Loucy (cell line): ENCODE measurements around the gene LRRC14B.

Experiments used
- H2AFZ ChIP-seq: fragments of 200-600 bp; sonication (generic); 2 replicates; pipeline ENCODE4 v1.6.0; 2016; ENCODE audit warnings: antibody characterized with exemption, mild to moderate bottlenecking, low read length, moderate library complexity
- H3F3A ChIP-seq: fragments of 200-600 bp; 2 replicates; pipeline ENCODE4 v1.6.0; 2016; ENCODE audit warnings: antibody characterized with exemption, low read depth, mild to moderate bottlenecking
- H3K27me3 ChIP-seq: fragments of 200-600 bp; sonication (generic); 2 replicates; pipeline ENCODE4 v1.6.1; 2014; ENCODE audit warnings: low read length, mild to moderate bottlenecking; ENCODE audit not compliant: insufficient read depth, poor library complexity, severe bottlenecking
- H3K36me3 ChIP-seq: fragments of 200-600 bp; sonication (generic); 2 replicates; pipeline ENCODE4 v1.6.1; 2016; ENCODE audit warnings: low read length; ENCODE audit not compliant: insufficient read depth
- H3K4me1 ChIP-seq: fragments of 200-600 bp; sonication (generic); 2 replicates; pipeline ENCODE4 v1.5.1; 2014; ENCODE audit warnings: low read length, mild to moderate bottlenecking; ENCODE audit not compliant: insufficient read depth, poor library complexity, severe bottlenecking
- H3K4me2 ChIP-seq: fragments of 200-600 bp; sonication (generic); 2 replicates; pipeline ENCODE4 v1.6.0; 2014; ENCODE audit warnings: antibody characterized with exemption, low read length, low read depth, mild to moderate bottlenecking; ENCODE audit not compliant: poor library complexity, severe bottlenecking
- H3K4me3 ChIP-seq: fragments of 200-600 bp; sonication (generic); 2 replicates; pipeline ENCODE4 v1.5.1; 2014; ENCODE audit warnings: low read length, mild to moderate bottlenecking, mixed read lengths; ENCODE audit not compliant: poor library complexity, severe bottlenecking
- H3K79me2 ChIP-seq: fragments of 200-600 bp; sonication (generic); 2 replicates; pipeline ENCODE4 v1.6.1; 2014; ENCODE audit warnings: low read length; ENCODE audit not compliant: insufficient read depth
- H3K9ac ChIP-seq: fragments of 200-600 bp; sonication (generic); 2 replicates; pipeline ENCODE4 v1.6.0; 2014; ENCODE audit warnings: mild to moderate bottlenecking, low read depth, low read length, moderate library complexity; ENCODE audit not compliant: poor library complexity, severe bottlenecking
- H3K9me2 ChIP-seq: fragments of 200-600 bp; sonication (generic); replicated peaks from 2 replicates; pipeline ENCODE4 v1.6.1; 2016; ENCODE audit warnings: low read depth, low read length, mixed read lengths
- H3K9me3 ChIP-seq: fragments of 200-600 bp; sonication (generic); 2 replicates; pipeline ENCODE4 v1.6.1; 2014; ENCODE audit warnings: mild to moderate bottlenecking, antibody characterized with exemption, low read length, low read depth; ENCODE audit not compliant: insufficient read depth
- H4K20me1 ChIP-seq: fragments of 200-600 bp; sonication (generic); 2 replicates; pipeline ENCODE4 v1.6.0; 2014; ENCODE audit warnings: antibody characterized with exemption, low read length, mild to moderate bottlenecking; ENCODE audit not compliant: insufficient read depth, poor library complexity, severe bottlenecking
- CTCF ChIP-seq: fragments of 200-600 bp; sonication (generic); conservative IDR thresholded peaks from 2 replicates; pipeline ENCODE4 v1.5.1; 2014; ENCODE audit warnings: mild to moderate bottlenecking, antibody characterized with exemption, low read length
- EZH2phosphoT487 ChIP-seq: fragments of 200-600 bp; IDR thresholded peaks from 2 replicates; pipeline ENCODE4 v1.6.1; 2018; ENCODE audit warnings: antibody characterized with exemption, mild to moderate bottlenecking, moderate library complexity, borderline replicate concordance

LRRC14B gene

GRCh38 chr5:201672-202071, 10.4 kb downstream of the LRRC14B start:
- H3K4me3 ChIP-seq, result no peak overlapping the region
- H3K36me3 ChIP-seq, result peaks cover 37% of the 10 kb centered on the region; the same call in 1 of the 2 replicates
- H3K27me3 ChIP-seq, result no peaks in the 10 kb centered on the region
- no peaks in the 10 kb centered on the region for H3K9me2 ChIP-seq
- no peak overlapping the region for H3K4me2 ChIP-seq
- no peak overlapping the region for H3K9ac ChIP-seq
- no peaks in the 10 kb centered on the region for H3F3A ChIP-seq
- H2AFZ ChIP-seq, result no peak overlapping the region
- H4K20me1 ChIP-seq, result no peaks in the 10 kb centered on the region
- H3K4me1 ChIP-seq, result peaks cover 12% of the 10 kb centered on the region
- H3K79me2 ChIP-seq, result peaks cover 6% of the 10 kb centered on the region; the same call in 1 of the 2 replicates
- TF ChIP-seq EZH2phosphoT487 (no peak), CTCF (no peak)
- no peaks in the 10 kb centered on the region for H3K9me3 ChIP-seq

GRCh38 chr5:203246-203930, 12.1 kb downstream of the LRRC14B start:
- H3K9me2 ChIP-seq, result no peaks in the 10 kb centered on the region
- H2AFZ ChIP-seq, result no peak overlapping the region

GRCh38 chr5:204001-204400, 12.7 kb downstream of the LRRC14B start:
- peaks cover 15% of the 10 kb centered on the region for H4K20me1 ChIP-seq
- H3K79me2 ChIP-seq, result peaks cover 30% of the 10 kb centered on the region
- no peak overlapping the region for H3K9ac ChIP-seq
- H3K36me3 ChIP-seq, result peaks cover 37% of the 10 kb centered on the region; the same call in 1 of the 2 replicates
- H3F3A ChIP-seq, result no peaks in the 10 kb centered on the region
- peaks cover 29% of the 10 kb centered on the region for H3K4me1 ChIP-seq
- H3K4me3 ChIP-seq, result no peak overlapping the region
- H3K4me2 ChIP-seq, result no peak overlapping the region
- no peaks in the 10 kb centered on the region for H3K9me2 ChIP-seq
- no peaks in the 10 kb centered on the region for H3K27me3 ChIP-seq
- no peaks in the 10 kb centered on the region for H3K9me3 ChIP-seq
- H2AFZ ChIP-seq, result no peak overlapping the region
- no peak for TF ChIP-seq CTCF
- TF ChIP-seq EZH2phosphoT487, result no peak

More at GRCh38 chr5:203246-203930, 12.1 kb downstream of the LRRC14B start:
- no peaks in the 10 kb centered on the region for H3F3A ChIP-seq
- H4K20me1 ChIP-seq, result peaks cover 13% of the 10 kb centered on the region
- H3K27me3 ChIP-seq, result no peaks in the 10 kb centered on the region
- TF ChIP-seq CTCF (no peak), EZH2phosphoT487 (no peak)
- no peaks in the 10 kb centered on the region for H3K9me3 ChIP-seq
- no peak overlapping the region for H3K4me3 ChIP-seq
- H3K4me2 ChIP-seq, result no peak overlapping the region
- H3K9ac ChIP-seq, result no peak overlapping the region
- H3K79me2 ChIP-seq, result peaks cover 24% of the 10 kb centered on the region
- H3K4me1 ChIP-seq, result peaks cover 24% of the 10 kb centered on the region
- peaks cover 37% of the 10 kb centered on the region; the same call in 1 of the 2 replicates for H3K36me3 ChIP-seq
